Breast epithelium (tissue), 4 donors: ENCODE results near the gene AOAH. TPM values are rescaled to one million over a fixed set of nuclear protein-coding genes. Genes with fewer than 3 reads are reported as not detected.

Experiments used
- DNase-seq, 2 donors: peaks; one replicate each; pipeline ENCODE4 v3.0.0-alpha.2; 2019; ENCODE audit warnings: low spot score in 2 of 2
- H3K27ac ChIP-seq, 2 donors: fragments of 200-600 bp; sonication (generic) in 1 of 2; one replicate each; pipeline ENCODE4 v1.5.1; 2016 to 2019; ENCODE audit warnings: mild to moderate bottlenecking in 1 of 2
- H3K27me3 ChIP-seq, 2 donors: fragments of 200-600 bp; sonication (generic) in 1 of 2; one replicate each; pipeline versions ENCODE4 v1.5.1 to v1.6.0; 2017 to 2019; ENCODE audit warnings: control low read depth in 1 of 2, mild to moderate bottlenecking in 1 of 2
- H3K36me3 ChIP-seq: fragments of 200-600 bp; one replicate; pipeline ENCODE4 v1.5.1; 2019
- H3K4me1 ChIP-seq, 2 donors: fragments of 200-600 bp; sonication (generic); one replicate each; pipeline ENCODE4 v1.5.1; 2016 to 2019; ENCODE audit warnings: control low read depth in 1 of 2
- H3K4me3 ChIP-seq, 3 donors: fragments of 200-600 bp; sonication (generic); 1 replicate in 2 of 3; 2 replicates in 1 of 3; pipeline ENCODE4 v1.5.1; 2016 to 2019; ENCODE audit warnings: mild to moderate bottlenecking in 3 of 3, moderate library complexity in 2 of 3
- H3K9me3 ChIP-seq, 2 donors: fragments of 200-600 bp; sonication (generic) in 1 of 2; one replicate each; pipeline ENCODE4 v1.5.1; 2016 to 2019; ENCODE audit warnings: control low read depth in 1 of 2
- CTCF ChIP-seq, 3 donors: fragments of 450-650 bp; IDR thresholded peaks; one replicate each; pipeline ENCODE4 v1.5.1; 2016 to 2017; ENCODE audit warnings: antibody characterized with exemption in 3 of 3, mild to moderate bottlenecking in 3 of 3, moderate library complexity in 3 of 3
- POLR2A ChIP-seq: fragments of 450-650 bp; IDR thresholded peaks from one replicate; pipeline ENCODE4 v1.6.1; 2016; ENCODE audit warnings: antibody characterized with exemption, mild to moderate bottlenecking, moderate library complexity
- POLR2AphosphoS5 ChIP-seq, 3 donors: sonication (generic); formaldehyde crosslinking; IDR thresholded peaks; one replicate each; pipeline ENCODE4 v1.6.1; 2017; ENCODE audit warnings: antibody characterized with exemption in 3 of 3
- intact Hi-C: fragments of 100-400 bp; cut with DNase I; formaldehyde crosslinking; loops from one replicate; pipeline ENCODE4 v1.15.1; 2023; ENCODE audit warnings: low total_unique reads
- total RNA-seq, 3 donors: library from RNA; depleted of rRNA; stranded (reverse); fragments of >200 nt; gene quantifications; one replicate each; pipeline ENCODE4 v1.1.0, GENCODE V29; 2016

Gene AOAH
- total RNA-seq, 3 donors from 2014 or later: 4.6 to 13.3 (median 10.8) TPM

GRCh38 chr7:36762394-36762793 lies 38.1 kb upstream of the AOAH start:
- H3K27ac ChIP-seq: no peak overlapping the region
- DNase-seq: no peak

GRCh38 chr7:36761835-36762234 lies 37.5 kb upstream of the AOAH start:
- H3K27me3 ChIP-seq: no peaks in the 10 kb centered on the region
- no peak overlapping the region for H3K4me3 ChIP-seq
- no peaks in the 10 kb centered on the region for H3K9me3 ChIP-seq
- H3K4me1 ChIP-seq: no peaks in the 10 kb centered on the region
- TF ChIP-seq POLR2A (no peak), POLR2AphosphoS5 (IDR thresholded peaks at IDR 0.05) (no peak), CTCF (IDR thresholded peaks at IDR 0.05) (no peak)
- intact Hi-C loops: no loop called here
- no peak overlapping the region for H3K27ac ChIP-seq
- no peaks in the 10 kb centered on the region for H3K36me3 ChIP-seq
- DNase-seq: no peak

More at GRCh38 chr7:36762394-36762793, 38.1 kb upstream of the AOAH start:
- Histone ChIP-seq H3K9me3 (no peaks in the 10 kb centered on the region), H3K4me3 (no peak overlapping the region), H3K27me3 (no peaks in the 10 kb centered on the region), H3K36me3 (no peaks in the 10 kb centered on the region), H3K4me1 (no peaks in the 10 kb centered on the region)
- intact Hi-C loops: no loop called here
- TF ChIP-seq POLR2AphosphoS5 (IDR thresholded peaks at IDR 0.05): no peak
- no peak for TF ChIP-seq POLR2A
- no peak for TF ChIP-seq CTCF (IDR thresholded peaks at IDR 0.05)

- intact Hi-C loops: no loop called here
- H3K4me1 ChIP-seq: no peaks in the 10 kb centered on the region
- H3K27ac ChIP-seq: no peak overlapping the region
- H3K4me3 ChIP-seq: no peak overlapping the region
- H3K9me3 ChIP-seq: no peaks in the 10 kb centered on the region
- no peaks in the 10 kb centered on the region for H3K36me3 ChIP-seq
- TF ChIP-seq CTCF (IDR thresholded peaks at IDR 0.05) (no peak), POLR2A (no peak)
- H3K27me3 ChIP-seq: no peaks in the 10 kb centered on the region
- no peak for DNase-seq
These were observed 36.8 kb upstream of the AOAH start for GRCh38 chr7:36760856-36761762.

GRCh38 chr7:36758879-36759278 lies 34.6 kb upstream of the AOAH start:
- H3K27ac ChIP-seq: no peak overlapping the region
- no peaks in the 10 kb centered on the region for H3K36me3 ChIP-seq
- no peaks in the 10 kb centered on the region for H3K4me1 ChIP-seq
- no peak overlapping the region for H3K4me3 ChIP-seq
- intact Hi-C loops: no loop called here
- no peak for DNase-seq
- H3K27me3 ChIP-seq: no peaks in the 10 kb centered on the region
- H3K9me3 ChIP-seq: no peaks in the 10 kb centered on the region
- TF ChIP-seq CTCF (IDR thresholded peaks at IDR 0.05) (no peak), POLR2AphosphoS5 (IDR thresholded peaks at IDR 0.05) (no peak), POLR2A (no peak)

- TF ChIP-seq POLR2AphosphoS5 (IDR thresholded peaks at IDR 0.05) (no peak), POLR2A (no peak), CTCF (IDR thresholded peaks at IDR 0.05) (no peak)
- Histone ChIP-seq H3K9me3 (no peaks in the 10 kb centered on the region), H3K27me3 (no peaks in the 10 kb centered on the region), H3K4me3 (no peak overlapping the region), H3K36me3 (no peaks in the 10 kb centered on the region), H3K27ac (no peak overlapping the region), H3K4me1 (no peaks in the 10 kb centered on the region)
- no peak for DNase-seq
- intact Hi-C loops: no loop called here
These were observed 31.2 kb upstream of the AOAH start for GRCh38 chr7:36755484-36755883.
